OCI-LY3 (cell line): ENCODE data around the gene GTF2E1.

Experiments used
- EZH2phosphoT487 ChIP-seq: fragments of 200-600 bp; shearing (Covaris generic); IDR thresholded peaks from 2 replicates; pipeline ENCODE4 v1.6.1; 2018; ENCODE audit warnings: antibody characterized with exemption, mixed run types, low read depth
- TF ChIP-seq, protein P1 (sequence below): fragments of 200-600, 300-600 bp; sonication (generic); IDR thresholded peaks from 2 replicates; pipeline ENCODE4 v1.5.1; 2014; ENCODE audit warnings: antibody characterized with exemption, low read length, low read depth

DNA sequence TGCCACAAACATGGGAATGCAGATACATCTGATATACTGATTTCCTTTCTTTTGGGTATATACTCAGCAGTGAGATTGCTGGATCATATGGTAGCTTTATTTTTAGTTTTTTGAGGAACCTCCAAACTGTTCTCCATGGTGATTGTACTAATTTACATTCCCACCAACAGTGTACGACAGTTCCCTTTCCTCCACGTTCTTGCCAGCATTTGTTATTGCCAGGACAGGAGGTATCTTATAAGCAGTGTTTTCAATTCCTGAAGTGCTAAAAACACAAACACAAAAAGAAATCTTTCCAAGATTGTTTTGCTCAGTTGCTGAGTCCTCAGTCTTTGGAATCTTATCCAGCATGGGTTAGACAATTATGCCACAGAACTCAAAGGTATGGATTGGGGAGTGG, 13.5 kb downstream of the GTF2E1 start:
- TF ChIP-seq, protein P1, sequence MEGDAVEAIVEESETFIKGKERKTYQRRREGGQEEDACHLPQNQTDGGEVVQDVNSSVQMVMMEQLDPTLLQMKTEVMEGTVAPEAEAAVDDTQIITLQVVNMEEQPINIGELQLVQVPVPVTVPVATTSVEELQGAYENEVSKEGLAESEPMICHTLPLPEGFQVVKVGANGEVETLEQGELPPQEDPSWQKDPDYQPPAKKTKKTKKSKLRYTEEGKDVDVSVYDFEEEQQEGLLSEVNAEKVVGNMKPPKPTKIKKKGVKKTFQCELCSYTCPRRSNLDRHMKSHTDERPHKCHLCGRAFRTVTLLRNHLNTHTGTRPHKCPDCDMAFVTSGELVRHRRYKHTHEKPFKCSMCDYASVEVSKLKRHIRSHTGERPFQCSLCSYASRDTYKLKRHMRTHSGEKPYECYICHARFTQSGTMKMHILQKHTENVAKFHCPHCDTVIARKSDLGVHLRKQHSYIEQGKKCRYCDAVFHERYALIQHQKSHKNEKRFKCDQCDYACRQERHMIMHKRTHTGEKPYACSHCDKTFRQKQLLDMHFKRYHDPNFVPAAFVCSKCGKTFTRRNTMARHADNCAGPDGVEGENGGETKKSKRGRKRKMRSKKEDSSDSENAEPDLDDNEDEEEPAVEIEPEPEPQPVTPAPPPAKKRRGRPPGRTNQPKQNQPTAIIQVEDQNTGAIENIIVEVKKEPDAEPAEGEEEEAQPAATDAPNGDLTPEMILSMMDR, result no peak
- TF ChIP-seq EZH2phosphoT487, result no peak
